ENCODE data around the gene GPC1. TPM values are rescaled to one million over a fixed set of nuclear protein-coding genes. Genes with fewer than 3 reads are reported as not detected.
A peak's percentile ranks its signal among the peaks of the same experiment; 100 is the strongest.

Gene GPC1
- total RNA-seq, 1 donor from 2014 or later: 89.9 TPM

DNA sequence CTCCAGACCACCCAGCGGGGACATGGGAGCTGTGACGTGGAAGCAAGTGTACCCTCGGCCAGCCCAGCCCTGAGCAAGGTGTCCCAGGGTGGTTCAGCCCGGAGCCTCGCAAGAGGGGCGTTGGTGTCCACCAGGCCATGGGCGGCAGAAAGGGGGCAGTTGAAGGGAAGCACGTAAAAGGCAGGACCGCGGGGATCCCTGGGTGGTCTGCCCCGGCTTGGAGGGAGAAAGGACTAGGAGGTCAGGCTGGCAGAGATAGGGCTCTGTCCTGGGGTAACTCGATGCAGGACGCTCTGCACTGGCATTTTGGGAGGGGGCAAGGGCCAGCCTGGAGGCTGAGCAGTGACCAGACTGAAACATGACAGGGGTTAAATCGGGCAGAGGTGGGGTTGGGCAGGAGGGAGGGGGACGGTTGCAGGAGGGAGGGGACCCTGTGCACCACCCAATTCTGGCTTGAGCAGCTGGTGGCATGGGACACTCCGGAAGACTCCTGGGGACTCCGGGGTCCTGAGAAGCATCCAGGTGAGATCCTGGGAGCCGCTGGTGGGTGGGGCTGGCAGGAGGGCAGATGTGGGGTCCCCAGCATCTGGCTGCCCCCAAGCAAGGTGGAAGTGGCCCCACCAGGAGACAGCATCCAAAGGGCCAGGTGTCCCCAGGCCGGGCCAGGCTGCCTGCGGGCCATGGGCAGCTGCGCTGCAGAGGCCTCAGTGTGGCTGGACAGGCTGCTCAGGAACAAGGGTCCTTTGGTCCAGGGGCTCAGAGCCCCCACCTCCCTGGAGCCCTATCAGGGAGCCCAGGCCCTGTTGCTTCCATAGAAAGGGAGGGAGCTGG, 46.8 kb upstream of the GPC1 start:
- H3K36me3 Mint-ChIP-seq (ENCODE audit: low read depth): no peaks in the 10 kb centered on the region
- no peaks in the 10 kb centered on the region for H3K27me3 Mint-ChIP-seq (ENCODE audit: low read depth)

GRCh38 chr2:240389302-240389805, 46.1 kb upstream of the GPC1 start:
- Mint-ChIP-seq H3K36me3 (ENCODE audit: low read depth) (no peaks in the 10 kb centered on the region), H3K4me1 (peaks cover 19% of the 10 kb centered on the region), H3K9me3 (no peaks in the 10 kb centered on the region), H3K27me3 (ENCODE audit: low read depth) (no peaks in the 10 kb centered on the region), H3K27ac (ENCODE audit: unreplicated experiment) (peak overlapping the region; percentile 69), H3K4me3 (no peak overlapping the region)
- no peak for DNase-seq (ENCODE audit: low read depth, low spot score)
- TF ChIP-seq CTCF (conservative IDR thresholded peaks at IDR 0.05): no peak

More for the DNA sequence above, 46.8 kb upstream of the GPC1 start:
- Mint-ChIP-seq H3K9me3 (no peaks in the 10 kb centered on the region), H3K27ac (ENCODE audit: unreplicated experiment) (peak overlapping the region; percentile 27), H3K4me1 (peaks cover 19% of the 10 kb centered on the region), H3K4me3 (no peak overlapping the region)
- no peak for DNase-seq (ENCODE audit: low read depth, low spot score)
- TF ChIP-seq CTCF (conservative IDR thresholded peaks at IDR 0.05): no peak

DNA sequence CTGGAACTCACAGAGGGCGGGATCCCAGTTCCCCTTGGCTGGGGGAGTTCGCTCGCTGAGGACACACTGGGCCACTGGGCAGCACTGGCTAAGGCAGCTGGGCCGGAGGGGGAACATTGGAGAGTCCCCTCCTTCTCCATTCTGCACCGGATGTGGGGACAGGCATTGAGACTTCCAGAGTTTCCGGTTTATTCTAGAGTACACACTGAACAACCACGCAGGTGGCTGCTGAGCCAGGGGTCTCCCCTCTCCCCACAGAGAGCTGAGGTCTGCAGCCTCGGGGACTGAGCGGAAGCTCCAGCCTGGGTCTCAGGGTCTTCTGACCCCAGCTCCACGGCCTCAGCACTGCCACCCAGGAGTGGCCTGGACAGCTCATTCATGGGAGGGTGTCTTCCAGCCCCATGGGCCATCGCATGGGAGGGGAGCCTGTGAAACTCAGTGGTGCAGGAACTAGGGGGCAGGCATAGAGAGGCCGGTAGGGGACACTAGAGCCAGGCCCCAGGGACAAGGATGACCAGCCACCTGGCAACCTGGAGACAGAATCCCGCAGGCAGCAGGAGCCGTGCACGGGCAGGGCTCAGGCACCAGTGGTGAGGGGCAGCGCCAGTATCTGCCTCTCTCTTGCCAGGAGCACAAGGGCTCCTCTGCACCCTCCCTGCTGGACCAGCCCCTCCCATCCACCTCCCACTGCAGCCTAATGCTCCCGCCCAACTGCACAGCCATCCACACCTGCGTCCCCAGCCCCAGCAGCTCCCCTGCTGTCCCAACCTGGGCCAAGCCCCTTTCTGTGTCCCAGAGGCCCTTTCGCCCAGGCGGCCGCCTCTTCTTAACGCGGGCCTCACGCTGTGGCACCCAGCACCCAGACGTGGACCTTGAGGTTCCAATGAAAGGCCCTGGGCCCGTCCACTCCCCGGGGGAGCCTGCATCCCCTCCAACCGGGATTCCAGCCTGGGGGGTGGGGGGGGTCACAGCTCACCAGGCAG, 45.1 kb upstream of the GPC1 start:
- Mint-ChIP-seq H3K4me3 (no peak overlapping the region), H3K27ac (ENCODE audit: unreplicated experiment) (peak overlapping the region; percentile 35), H3K27me3 (ENCODE audit: low read depth) (no peaks in the 10 kb centered on the region), H3K9me3 (no peaks in the 10 kb centered on the region), H3K4me1 (peaks cover 19% of the 10 kb centered on the region), H3K36me3 (ENCODE audit: low read depth) (no peaks in the 10 kb centered on the region)
- no peak for DNase-seq (ENCODE audit: low read depth, low spot score)
- TF ChIP-seq CTCF (conservative IDR thresholded peaks at IDR 0.05): no peak

DNA sequence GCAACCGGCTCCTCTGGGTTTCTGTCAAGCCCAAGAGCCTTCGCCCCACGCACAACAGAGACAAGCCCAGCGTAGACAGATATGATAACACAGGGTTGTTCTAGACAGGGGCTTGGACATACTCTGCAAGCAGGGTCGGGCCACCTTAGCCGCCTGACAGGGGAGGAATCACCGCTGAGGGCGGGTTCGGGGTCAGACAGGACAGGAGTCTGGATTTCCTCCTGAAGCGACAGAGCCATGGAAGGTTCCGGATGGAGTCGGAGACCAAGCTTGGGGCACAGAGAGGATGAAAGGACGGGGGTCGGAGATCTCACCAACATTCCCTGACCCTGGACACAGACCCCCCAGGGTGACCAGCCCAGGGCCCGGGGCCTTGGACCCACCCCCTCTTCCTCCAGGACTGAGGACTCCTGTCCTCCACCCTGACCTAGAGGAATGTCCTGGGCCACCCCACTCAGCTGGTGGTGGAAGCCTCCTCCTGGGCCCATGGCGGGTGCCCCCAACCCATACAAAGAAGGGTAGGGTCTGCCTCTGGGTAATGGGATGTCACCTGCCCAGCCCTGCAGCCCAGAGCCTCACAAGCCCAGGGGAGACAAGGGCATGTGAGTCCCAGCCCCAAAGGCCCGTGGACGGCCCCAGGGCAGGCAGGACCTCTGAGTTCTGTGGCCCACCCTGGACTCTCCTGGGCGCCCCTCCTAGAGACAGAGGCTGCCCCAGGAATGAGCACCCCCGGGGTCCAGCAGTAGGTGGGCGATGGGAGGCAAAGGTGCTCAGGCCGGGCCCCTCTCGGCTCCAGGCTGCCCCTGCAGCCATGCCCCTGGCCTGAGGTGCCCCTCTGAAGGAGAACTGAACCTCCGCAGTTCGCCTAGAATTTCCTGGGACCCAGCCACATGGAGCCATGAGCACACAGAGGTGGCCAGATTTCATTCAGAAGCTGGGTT, 44.1 kb upstream of the GPC1 start:
- Mint-ChIP-seq H3K27ac (ENCODE audit: unreplicated experiment) (peak overlapping the region; percentile 50), H3K36me3 (ENCODE audit: low read depth) (no peaks in the 10 kb centered on the region), H3K9me3 (no peaks in the 10 kb centered on the region), H3K27me3 (ENCODE audit: low read depth) (no peaks in the 10 kb centered on the region), H3K4me3 (no peak overlapping the region), H3K4me1 (peaks cover 19% of the 10 kb centered on the region)
- no peak for DNase-seq (ENCODE audit: low read depth, low spot score)
- TF ChIP-seq CTCF (conservative IDR thresholded peaks at IDR 0.05): no peak

Data from neural crest cell (in vitro differentiated cells).